Measurements from ENCODE around the gene LRRC9.
"Not testable (repeated sequence)": the region's sequence is repeated elsewhere in the genome, so short reads cannot be mapped to it uniquely, and the experiment has no call there.

The LRRC9 gene

GRCh38 chr14:59936145-59936544 lies 16.2 kb downstream of the LRRC9 start:
- Histone ChIP-seq H3K79me2 (ENCODE audit: control insufficient read depth, insufficient read depth, low read length) (no peaks in the 10 kb centered on the region), H3K4me3 (ENCODE audit: low read length) (no peak overlapping the region), H2BK120ac (ENCODE audit: low read depth, low read length) (no peak overlapping the region), H3K9ac (ENCODE audit: low read length) (no peak overlapping the region), H4K5ac (ENCODE audit: low read length) (no peak overlapping the region), H3K18ac (ENCODE audit: low read length) (no peak overlapping the region), H2BK15ac (replicated peaks; ENCODE audit: low read depth) (no peak overlapping the region), H2BK5ac (ENCODE audit: low read length) (no peak overlapping the region), H3K4me1 (ENCODE audit: control insufficient read depth, low read depth, low read length) (no peaks in the 10 kb centered on the region), H3K36me3 (ENCODE audit: control insufficient read depth, insufficient read depth, low read length) (no peaks in the 10 kb centered on the region), H2AK5ac (ENCODE audit: low read length) (no peak overlapping the region), H3K79me1 (ENCODE audit: low read length) (no peaks in the 10 kb centered on the region), H3K4ac (ENCODE audit: low read depth, low read length) (no peak overlapping the region), H4K8ac (ENCODE audit: low read depth, low read length) (no peak overlapping the region), H3K27ac (ENCODE audit: low read depth, low read length) (no peak overlapping the region), H3K27me3 (ENCODE audit: insufficient read depth, low read length, poor library complexity) (no peaks in the 10 kb centered on the region), H3K4me2 (ENCODE audit: low read length) (no peak overlapping the region), H3K23ac (ENCODE audit: low read length) (no peak overlapping the region), H3K56ac (ENCODE audit: low read length) (no peak overlapping the region)
- no CpG with 5 or more reads among the region's 1 CpG for WGBS (ENCODE audit: extremely low coverage, insufficient coverage, low lambda C conversion rate)
- no peak for DNase-seq

DNA sequence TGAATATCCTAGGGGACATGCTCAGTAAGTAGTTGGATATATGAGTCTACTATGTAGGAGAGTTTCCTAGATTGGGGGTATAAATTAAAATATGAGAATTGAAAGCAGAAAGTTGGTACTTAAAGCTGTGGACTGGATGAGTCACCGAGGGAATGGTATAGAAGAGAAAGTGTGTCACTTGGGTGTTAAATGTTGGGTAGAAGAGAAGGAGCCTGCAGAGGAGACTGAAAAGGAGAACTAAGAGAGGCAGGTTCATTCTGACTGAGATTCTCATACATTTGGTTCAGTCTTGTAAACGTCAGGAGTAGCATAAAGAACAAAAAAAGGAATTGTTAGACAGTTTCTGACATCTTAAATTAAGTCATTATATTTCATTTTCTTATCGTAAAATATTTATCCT lies 19.9 kb downstream of the LRRC9 start:
- Histone ChIP-seq H3K9ac (ENCODE audit: low read length) (no peak overlapping the region), H2BK15ac (replicated peaks; ENCODE audit: low read depth) (no peak overlapping the region), H4K5ac (ENCODE audit: low read length) (no peak overlapping the region), H3K18ac (ENCODE audit: low read length) (no peak overlapping the region), H2BK120ac (ENCODE audit: low read depth, low read length) (no peak overlapping the region), H3K56ac (ENCODE audit: low read length) (no peak overlapping the region), H2AK5ac (ENCODE audit: low read length) (no peak overlapping the region), H3K36me3 (ENCODE audit: control insufficient read depth, insufficient read depth, low read length) (no peaks in the 10 kb centered on the region), H3K4me2 (ENCODE audit: low read length) (no peak overlapping the region), H3K27ac (ENCODE audit: low read depth, low read length) (no peak overlapping the region), H3K27me3 (ENCODE audit: insufficient read depth, low read length, poor library complexity) (no peaks in the 10 kb centered on the region), H3K4ac (ENCODE audit: low read depth, low read length) (no peak overlapping the region), H3K4me3 (ENCODE audit: low read length) (no peak overlapping the region), H3K4me1 (ENCODE audit: control insufficient read depth, low read depth, low read length) (no peaks in the 10 kb centered on the region), H2BK5ac (ENCODE audit: low read length) (no peak overlapping the region), H3K79me2 (ENCODE audit: control insufficient read depth, insufficient read depth, low read length) (no peaks in the 10 kb centered on the region), H4K8ac (ENCODE audit: low read depth, low read length) (no peak overlapping the region), H3K23ac (ENCODE audit: low read length) (no peak overlapping the region), H3K79me1 (ENCODE audit: low read length) (no peaks in the 10 kb centered on the region)
- WGBS (ENCODE audit: extremely low coverage, insufficient coverage, low lambda C conversion rate) = 100% methylated on average over 1 of the region's 3 CpGs
- no peak for DNase-seq

GRCh38 chr14:59942296-59942862 lies 22.4 kb downstream of the LRRC9 start:
- no CpG with 5 or more reads among the region's 10 CpGs for WGBS (ENCODE audit: extremely low coverage, insufficient coverage, low lambda C conversion rate)
- H3K36me3 ChIP-seq (ENCODE audit: control insufficient read depth, insufficient read depth, low read length); H2AK5ac ChIP-seq (ENCODE audit: low read length); H4K5ac ChIP-seq (ENCODE audit: low read length); H4K8ac ChIP-seq (ENCODE audit: low read depth, low read length); DNase-seq; H3K23ac ChIP-seq (ENCODE audit: low read length); H3K56ac ChIP-seq (ENCODE audit: low read length); H3K79me2 ChIP-seq (ENCODE audit: control insufficient read depth, insufficient read depth, low read length); H3K4ac ChIP-seq (ENCODE audit: low read depth, low read length); H3K27me3 ChIP-seq (ENCODE audit: insufficient read depth, low read length, poor library complexity); H2BK5ac ChIP-seq (ENCODE audit: low read length); H3K18ac ChIP-seq (ENCODE audit: low read length); H3K79me1 ChIP-seq (ENCODE audit: low read length); H3K27ac ChIP-seq (ENCODE audit: low read depth, low read length); H3K9ac ChIP-seq (ENCODE audit: low read length); H2BK120ac ChIP-seq (ENCODE audit: low read depth, low read length); H3K4me2 ChIP-seq (ENCODE audit: low read length); H2BK15ac ChIP-seq (replicated peaks; ENCODE audit: low read depth); H3K4me3 ChIP-seq (ENCODE audit: low read length); H3K4me1 ChIP-seq (ENCODE audit: control insufficient read depth, low read depth, low read length): not testable (repeated sequence)

GRCh38 chr14:59944909-59945308 lies 25.0 kb downstream of the LRRC9 start:
- H4K8ac ChIP-seq (ENCODE audit: low read depth, low read length) = no peak overlapping the region
- H3K4me3 ChIP-seq (ENCODE audit: low read length) = no peak overlapping the region
- H2AK5ac ChIP-seq (ENCODE audit: low read length) = no peak overlapping the region
- no peak for DNase-seq
- H3K18ac ChIP-seq (ENCODE audit: low read length) = no peak overlapping the region
- no peak overlapping the region for H3K4me2 ChIP-seq (ENCODE audit: low read length)
- H3K56ac ChIP-seq (ENCODE audit: low read length) = no peak overlapping the region
- no peak overlapping the region for H2BK5ac ChIP-seq (ENCODE audit: low read length)
- H3K4ac ChIP-seq (ENCODE audit: low read depth, low read length) = no peak overlapping the region
- H3K27me3 ChIP-seq (ENCODE audit: insufficient read depth, low read length, poor library complexity) = no peaks in the 10 kb centered on the region
- H3K36me3 ChIP-seq (ENCODE audit: control insufficient read depth, insufficient read depth, low read length) = no peaks in the 10 kb centered on the region
- no peak overlapping the region for H2BK15ac ChIP-seq (replicated peaks; ENCODE audit: low read depth)
- no peaks in the 10 kb centered on the region for H3K79me1 ChIP-seq (ENCODE audit: low read length)
- H3K4me1 ChIP-seq (ENCODE audit: control insufficient read depth, low read depth, low read length) = no peaks in the 10 kb centered on the region
- no peak overlapping the region for H4K5ac ChIP-seq (ENCODE audit: low read length)
- H2BK120ac ChIP-seq (ENCODE audit: low read depth, low read length) = no peak overlapping the region
- no peak overlapping the region for H3K27ac ChIP-seq (ENCODE audit: low read depth, low read length)
- H3K23ac ChIP-seq (ENCODE audit: low read length) = no peak overlapping the region
- no peak overlapping the region for H3K9ac ChIP-seq (ENCODE audit: low read length)
- H3K79me2 ChIP-seq (ENCODE audit: control insufficient read depth, insufficient read depth, low read length) = no peaks in the 10 kb centered on the region

- H3K23ac ChIP-seq (ENCODE audit: low read length); H3K4me2 ChIP-seq (ENCODE audit: low read length); H3K4ac ChIP-seq (ENCODE audit: low read depth, low read length); H2BK15ac ChIP-seq (replicated peaks; ENCODE audit: low read depth); H3K18ac ChIP-seq (ENCODE audit: low read length); H4K5ac ChIP-seq (ENCODE audit: low read length); H3K9ac ChIP-seq (ENCODE audit: low read length); H2BK120ac ChIP-seq (ENCODE audit: low read depth, low read length); H4K8ac ChIP-seq (ENCODE audit: low read depth, low read length); H2BK5ac ChIP-seq (ENCODE audit: low read length); H3K36me3 ChIP-seq (ENCODE audit: control insufficient read depth, insufficient read depth, low read length); H3K4me3 ChIP-seq (ENCODE audit: low read length); H2AK5ac ChIP-seq (ENCODE audit: low read length); H3K4me1 ChIP-seq (ENCODE audit: control insufficient read depth, low read depth, low read length); H3K27me3 ChIP-seq (ENCODE audit: insufficient read depth, low read length, poor library complexity); H3K79me1 ChIP-seq (ENCODE audit: low read length); H3K79me2 ChIP-seq (ENCODE audit: control insufficient read depth, insufficient read depth, low read length); H3K27ac ChIP-seq (ENCODE audit: low read depth, low read length); H3K56ac ChIP-seq (ENCODE audit: low read length); DNase-seq: not testable (repeated sequence)
- WGBS (ENCODE audit: extremely low coverage, insufficient coverage, low lambda C conversion rate) = no CpG with 5 or more reads among the region's 30 CpGs
These were observed 32.2 kb downstream of the LRRC9 start for GRCh38 chr14:59952141-59952540.

- not testable (repeated sequence) for H3K4me1 ChIP-seq (ENCODE audit: control insufficient read depth, low read depth, low read length); H3K79me2 ChIP-seq (ENCODE audit: control insufficient read depth, insufficient read depth, low read length); H2BK5ac ChIP-seq (ENCODE audit: low read length); H3K4ac ChIP-seq (ENCODE audit: low read depth, low read length); H3K27ac ChIP-seq (ENCODE audit: low read depth, low read length); DNase-seq; H3K36me3 ChIP-seq (ENCODE audit: control insufficient read depth, insufficient read depth, low read length); H3K18ac ChIP-seq (ENCODE audit: low read length); H3K27me3 ChIP-seq (ENCODE audit: insufficient read depth, low read length, poor library complexity); H3K9ac ChIP-seq (ENCODE audit: low read length); H3K4me2 ChIP-seq (ENCODE audit: low read length); H3K56ac ChIP-seq (ENCODE audit: low read length); H4K5ac ChIP-seq (ENCODE audit: low read length); H4K8ac ChIP-seq (ENCODE audit: low read depth, low read length); H3K23ac ChIP-seq (ENCODE audit: low read length); H2BK120ac ChIP-seq (ENCODE audit: low read depth, low read length); H3K4me3 ChIP-seq (ENCODE audit: low read length); H3K79me1 ChIP-seq (ENCODE audit: low read length); H2AK5ac ChIP-seq (ENCODE audit: low read length); H2BK15ac ChIP-seq (replicated peaks; ENCODE audit: low read depth)
- WGBS (ENCODE audit: extremely low coverage, insufficient coverage, low lambda C conversion rate) = no CpG with 5 or more reads among the region's 4 CpGs
These were observed 37.9 kb downstream of the LRRC9 start for GRCh38 chr14:59957890-59958289.
